HEK293 (cell line): Measurements from ENCODE around the gene MTFMT.

Experiments
- CTCF ChIA-PET: fragments of 350-600 bp; formaldehyde crosslinking; extraction: SDS; loops from one replicate; lab custom pipeline; 2021; ENCODE audit warnings: antibody characterized with exemption; lab: Yijun Ruan, JAX
- POLR2A ChIA-PET: fragments of 300-600 bp; formaldehyde crosslinking; extraction: SDS; loops from one replicate; lab custom pipeline; 2020; ENCODE audit warnings: antibody characterized with exemption, inconsistent platforms; lab: Yijun Ruan, JAX
- H3K27ac ChIP-seq: fragments of 200-500 bp; sonication (Bioruptor generic); 2 replicates; pipeline ENCODE4 v1.5.1; 2014; ENCODE audit warnings: low read depth, low read length, control low read depth, inconsistent platforms; ENCODE audit errors: extremely low read depth
- H3K36me3 ChIP-seq, 2 experiments: fragments of 200-500 bp in 1 of 2; sonication (Bioruptor generic) in 1 of 2; 1 replicate in 1 of 2; 2 replicates in 1 of 2; pipeline ENCODE4 v1.5.1; 2014 to 2017; ENCODE audit warnings: inconsistent platforms in 2 of 2, low read length in 2 of 2; ENCODE audit not compliant: control insufficient read depth in 2 of 2, insufficient read depth in 1 of 2
- H3K4me1 ChIP-seq: fragments of 200-500 bp; sonication (Bioruptor generic); 2 replicates; pipeline ENCODE4 v1.5.1; 2014; ENCODE audit warnings: mild to moderate bottlenecking, low read length, inconsistent platforms; ENCODE audit not compliant: control insufficient read depth, insufficient read depth
- H3K4me3 ChIP-seq: 2 replicates; pipeline ENCODE4 v1.5.1; 2011; ENCODE audit warnings: low read depth, mild to moderate bottlenecking, control low read depth, low read length, moderate library complexity
- H3K9me3 ChIP-seq: fragments of 200-500 bp; sonication (Bioruptor generic); 2 replicates; pipeline ENCODE4 v1.5.1; 2014; ENCODE audit warnings: low read depth, low read length, inconsistent platforms; ENCODE audit not compliant: control insufficient read depth, insufficient read depth
- GLI2 ChIP-seq: fragments of 450-650 bp; formaldehyde crosslinking; IDR thresholded peaks from 2 replicates; pipeline ENCODE4; 2017; ENCODE audit warnings: missing biosample characterization, missing genetic modification characterization, low read depth, borderline replicate concordance
- SP2 ChIP-seq: fragments of 450-650 bp; formaldehyde crosslinking; IDR thresholded peaks from 2 replicates; pipeline ENCODE4 v1.5.1; 2016; ENCODE audit warnings: missing biosample characterization, missing genetic modification characterization
- TCF7L2 ChIP-seq: IDR thresholded peaks from 2 replicates; pipeline ENCODE4 v1.6.1; 2011; ENCODE audit warnings: low read depth, mild to moderate bottlenecking, inconsistent platforms, low read length, moderate library complexity, borderline replicate concordance
- TRIM28 ChIP-seq: IDR thresholded peaks from 2 replicates; pipeline ENCODE4 v1.6.1; 2011; ENCODE audit warnings: low read length, control low read depth, borderline replicate concordance
- WT1 ChIP-seq: fragments of 450-650 bp; formaldehyde crosslinking; IDR thresholded peaks from 2 replicates; pipeline ENCODE4 v1.5.1; 2016; ENCODE audit warnings: missing biosample characterization, missing genetic modification characterization
- ZNF10 ChIP-seq: fragments of 450-650 bp; formaldehyde crosslinking; IDR thresholded peaks from 2 replicates; pipeline ENCODE4 v1.5.1; 2017; ENCODE audit warnings: missing biosample characterization, missing genetic modification characterization
- ZNF274 ChIP-seq, 2 experiments: fragments of 200-500 bp in 1 of 2; fragments of 450-650 bp in 1 of 2; sonication (Bioruptor generic) in 1 of 2; formaldehyde crosslinking in 1 of 2; IDR thresholded peaks; 2 replicates each; pipeline versions ENCODE4 v1.5.1 to v1.6.1; 2014 to 2016; ENCODE audit warnings: borderline replicate concordance in 1 of 2, inconsistent platforms in 1 of 2, low read length in 1 of 2, missing biosample characterization in 1 of 2, missing genetic modification characterization in 1 of 2
- ZNF596 ChIP-seq: fragments of 450-650 bp; IDR thresholded peaks from 2 replicates; pipeline ENCODE4 v1.5.0; 2018; ENCODE audit warnings: missing biosample characterization, mild to moderate bottlenecking, missing genetic modification characterization, moderate library complexity
- ZNF837 ChIP-seq: fragments of 450-650 bp; formaldehyde crosslinking; IDR thresholded peaks from 2 replicates; pipeline ENCODE4 v1.5.1; 2016; ENCODE audit warnings: missing biosample characterization, missing genetic modification characterization
- TF ChIP-seq, protein P1 (sequence below): fragments of 450-650 bp; formaldehyde crosslinking; conservative IDR thresholded peaks from 2 replicates; pipeline ENCODE4 v1.5.1; 2016; ENCODE audit warnings: low read depth, missing biosample characterization, missing genetic modification characterization
- TF ChIP-seq, protein P2 (sequence below): fragments of 450-650 bp; formaldehyde crosslinking; IDR thresholded peaks from 2 replicates; pipeline ENCODE4 v1.5.1; 2016; ENCODE audit warnings: missing biosample characterization, missing genetic modification characterization
- TF ChIP-seq, protein P3 (sequence below): fragments of 450-650 bp; formaldehyde crosslinking; IDR thresholded peaks from 2 replicates; pipeline ENCODE4 v1.5.1; 2016; ENCODE audit warnings: missing biosample characterization, missing genetic modification characterization

The MTFMT gene

DNA sequence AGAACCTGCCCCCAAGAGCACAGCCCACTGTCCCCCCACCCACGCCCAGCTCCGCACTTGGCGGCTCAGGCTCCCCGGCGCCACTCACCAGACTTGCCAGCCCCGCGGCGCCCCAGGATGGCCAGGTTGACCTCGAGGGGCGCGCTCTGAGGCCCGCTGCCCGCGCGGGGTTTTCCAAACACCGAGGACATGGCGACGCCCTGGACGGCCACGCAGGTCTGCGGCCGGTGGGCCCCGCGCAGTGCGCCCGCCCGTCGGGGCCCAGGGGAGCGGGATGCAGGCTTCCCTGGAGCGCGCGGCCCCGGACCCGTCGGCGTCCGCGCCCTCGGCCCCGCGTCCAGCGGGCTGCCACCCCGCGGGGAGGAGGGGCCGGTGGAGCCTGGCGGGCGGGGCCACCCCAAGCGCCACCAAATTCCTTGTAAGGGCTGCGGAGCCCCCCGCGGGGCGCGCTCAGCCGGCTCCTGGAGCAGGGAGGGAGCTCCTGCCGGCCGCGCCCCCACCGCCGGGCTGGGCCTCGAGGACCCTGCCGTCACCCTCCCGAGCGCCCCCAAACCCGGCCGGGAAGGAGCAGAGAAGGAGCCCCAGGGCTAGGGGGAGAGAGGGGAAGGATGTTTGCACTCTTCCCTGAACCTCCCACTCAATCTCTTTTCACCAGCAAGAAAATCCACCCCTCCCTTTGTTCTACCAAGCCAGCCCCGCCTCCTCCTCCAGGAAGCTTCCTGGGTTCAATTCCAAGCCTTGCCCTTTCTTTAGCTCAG is 38.4 kb upstream of the MTFMT start, which contains the start of gene RASL12 (continued):
- TF ChIP-seq, protein P1, sequence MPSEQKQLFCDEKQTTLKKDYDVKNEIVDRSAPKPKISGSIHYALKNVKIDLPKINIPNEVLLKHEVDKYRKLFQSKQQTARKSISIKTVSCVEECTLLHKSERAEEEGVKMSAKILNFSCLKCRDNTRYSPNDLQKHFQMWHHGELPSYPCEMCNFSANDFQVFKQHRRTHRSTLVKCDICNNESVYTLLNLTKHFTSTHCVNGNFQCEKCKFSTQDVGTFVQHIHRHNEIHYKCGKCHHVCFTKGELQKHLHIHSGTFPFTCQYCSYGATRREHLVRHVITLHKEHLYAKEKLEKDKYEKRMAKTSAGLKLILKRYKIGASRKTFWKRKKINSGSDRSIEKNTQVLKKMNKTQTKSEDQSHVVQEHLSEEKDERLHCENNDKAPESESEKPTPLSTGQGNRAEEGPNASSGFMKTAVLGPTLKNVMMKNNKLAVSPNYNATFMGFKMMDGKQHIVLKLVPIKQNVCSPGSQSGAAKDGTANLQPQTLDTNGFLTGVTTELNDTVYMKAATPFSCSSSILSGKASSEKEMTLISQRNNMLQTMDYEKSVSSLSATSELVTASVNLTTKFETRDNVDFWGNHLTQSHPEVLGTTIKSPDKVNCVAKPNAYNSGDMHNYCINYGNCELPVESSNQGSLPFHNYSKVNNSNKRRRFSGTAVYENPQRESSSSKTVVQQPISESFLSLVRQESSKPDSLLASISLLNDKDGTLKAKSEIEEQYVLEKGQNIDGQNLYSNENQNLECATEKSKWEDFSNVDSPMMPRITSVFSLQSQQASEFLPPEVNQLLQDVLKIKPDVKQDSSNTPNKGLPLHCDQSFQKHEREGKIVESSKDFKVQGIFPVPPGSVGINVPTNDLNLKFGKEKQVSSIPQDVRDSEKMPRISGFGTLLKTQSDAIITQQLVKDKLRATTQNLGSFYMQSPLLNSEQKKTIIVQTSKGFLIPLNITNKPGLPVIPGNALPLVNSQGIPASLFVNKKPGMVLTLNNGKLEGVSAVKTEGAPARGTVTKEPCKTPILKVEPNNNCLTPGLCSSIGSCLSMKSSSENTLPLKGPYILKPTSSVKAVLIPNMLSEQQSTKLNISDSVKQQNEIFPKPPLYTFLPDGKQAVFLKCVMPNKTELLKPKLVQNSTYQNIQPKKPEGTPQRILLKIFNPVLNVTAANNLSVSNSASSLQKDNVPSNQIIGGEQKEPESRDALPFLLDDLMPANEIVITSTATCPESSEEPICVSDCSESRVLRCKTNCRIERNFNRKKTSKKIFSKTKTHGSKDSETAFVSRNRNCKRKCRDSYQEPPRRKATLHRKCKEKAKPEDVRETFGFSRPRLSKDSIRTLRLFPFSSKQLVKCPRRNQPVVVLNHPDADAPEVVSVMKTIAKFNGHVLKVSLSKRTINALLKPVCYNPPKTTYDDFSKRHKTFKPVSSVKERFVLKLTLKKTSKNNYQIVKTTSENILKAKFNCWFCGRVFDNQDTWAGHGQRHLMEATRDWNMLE: no peak
- TF ChIP-seq ZNF274 (IDR thresholded peaks at IDR 0.05; ENCODE audit: low read length) (no peak), ZNF274 (tag by site-specific recombination; IDR thresholded peaks at IDR 0.05; ENCODE audit: borderline replicate concordance) (no peak), ZNF596 (tag by site-specific recombination) (no peak), TCF7L2 (no peak), WT1 (tag by site-specific recombination) (no peak)

DNA sequence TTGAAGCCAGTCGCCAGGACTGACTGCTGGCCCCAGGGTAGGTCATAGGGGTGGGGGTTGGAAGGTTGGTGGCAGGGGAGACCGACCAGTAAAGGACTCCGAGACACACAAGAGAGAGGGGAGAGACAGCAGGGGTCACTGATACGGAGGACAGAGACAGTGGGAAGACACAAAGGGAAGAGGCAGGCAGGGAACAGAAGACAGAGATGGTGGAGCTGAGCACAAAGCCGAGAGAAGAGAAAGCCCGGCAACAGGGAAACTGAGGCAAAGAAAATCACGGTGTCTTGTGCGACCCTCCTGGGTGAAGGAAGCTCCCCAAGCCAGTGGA is 37.8 kb upstream of the MTFMT start:
- Histone ChIP-seq H3K9me3 (no peaks in the 10 kb centered on the region), H3K27ac (no peak overlapping the region)
- TF ChIP-seq TRIM28 (no peak), SP2 (no peak), GLI2 (tag by site-specific recombination) (no peak), ZNF837 (tag by site-specific recombination) (no peak), ZNF10 (tag by site-specific recombination) (no peak)
- TF ChIP-seq, protein P2, sequence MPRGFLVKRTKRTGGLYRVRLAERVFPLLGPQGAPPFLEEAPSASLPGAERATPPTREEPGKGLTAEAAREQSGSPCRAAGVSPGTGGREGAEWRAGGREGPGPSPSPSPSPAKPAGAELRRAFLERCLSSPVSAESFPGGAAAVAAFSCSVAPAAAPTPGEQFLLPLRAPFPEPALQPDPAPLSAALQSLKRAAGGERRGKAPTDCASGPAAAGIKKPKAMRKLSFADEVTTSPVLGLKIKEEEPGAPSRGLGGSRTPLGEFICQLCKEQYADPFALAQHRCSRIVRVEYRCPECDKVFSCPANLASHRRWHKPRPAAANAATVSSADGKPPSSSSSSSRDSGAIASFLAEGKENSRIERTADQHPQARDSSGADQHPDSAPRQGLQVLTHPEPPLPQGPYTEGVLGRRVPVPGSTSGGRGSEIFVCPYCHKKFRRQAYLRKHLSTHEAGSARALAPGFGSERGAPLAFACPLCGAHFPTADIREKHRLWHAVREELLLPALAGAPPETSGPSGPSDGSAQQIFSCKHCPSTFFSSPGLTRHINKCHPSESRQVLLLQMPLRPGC (tag by site-specific recombination): no peak
- TF ChIP-seq, protein P3, sequence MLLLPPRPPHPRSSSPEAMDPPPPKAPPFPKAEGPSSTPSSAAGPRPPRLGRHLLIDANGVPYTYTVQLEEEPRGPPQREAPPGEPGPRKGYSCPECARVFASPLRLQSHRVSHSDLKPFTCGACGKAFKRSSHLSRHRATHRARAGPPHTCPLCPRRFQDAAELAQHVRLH (tag by site-specific recombination): no peak
- TF ChIP-seq, all 188 proteins: peak for 0
- Histone ChIP-seq H3K36me3 (no peaks in the 10 kb centered on the region), H3K4me3 (no peak overlapping the region), H3K4me1 (no peaks in the 10 kb centered on the region)
- CTCF ChIA-PET: interaction anchor here (1.1 to 1.4 kb wide), 2 partner anchors 12 to 13 kb away, joined by 3 to 6 read pairs; no protein-coding TSS in a partner anchor
- POLR2A ChIA-PET: no interaction called here

DNA sequence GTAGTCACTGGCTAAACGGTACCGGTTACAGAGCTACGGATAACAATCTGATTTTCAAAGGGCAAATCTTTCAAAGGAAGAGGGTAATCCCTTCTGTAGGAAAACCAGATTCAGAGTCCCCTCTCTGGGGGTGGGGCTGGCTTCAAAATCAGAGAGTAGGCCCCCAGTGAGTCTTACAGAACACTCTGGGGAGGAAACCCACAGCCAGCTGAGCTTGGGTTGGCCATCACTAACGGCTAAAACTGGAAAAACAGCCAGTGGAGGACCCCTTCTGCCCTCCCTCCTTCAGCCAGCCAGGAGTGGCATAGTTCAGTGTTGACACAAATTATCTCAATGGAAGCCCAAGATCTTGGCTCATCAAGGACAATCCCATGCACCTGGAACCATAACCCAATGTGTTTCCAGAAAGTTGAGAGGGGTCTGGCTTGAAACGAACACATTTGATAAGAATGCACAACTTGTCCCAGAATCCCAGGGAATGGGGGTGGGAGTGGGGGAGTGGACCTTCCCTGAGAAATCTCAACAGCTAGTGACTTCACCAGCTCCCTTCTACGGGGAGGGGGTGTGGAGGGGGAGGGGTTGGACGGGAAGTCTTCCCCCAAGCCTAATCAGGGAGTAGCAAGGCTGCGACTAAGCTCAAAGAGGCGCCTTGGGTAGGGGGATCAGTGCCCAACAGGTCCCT is 37.3 kb upstream of the MTFMT start:
- H3K9me3 ChIP-seq: no peaks in the 10 kb centered on the region
- H3K4me1 ChIP-seq: no peaks in the 10 kb centered on the region
- no peaks in the 10 kb centered on the region for H3K36me3 ChIP-seq
- ChIA-PET CTCF (interaction anchor here (0.6 to 1.4 kb wide), 3 partner anchors 12 to 251 kb away, joined by 4 to 6 read pairs (median 4); no protein-coding TSS in a partner anchor), POLR2A (no interaction called here)
- H3K27ac ChIP-seq: no peak overlapping the region
- TF ChIP-seq, protein P1: no peak
- no peak overlapping the region for H3K4me3 ChIP-seq
